BLaER1 treated with 17β-estradiol and CSF1 and Interleukin-3, amounts not matched to agents 10 nM and 100 nM (cell line): ENCODE data around the gene RAVER1.
"Not testable (repeated sequence)": the region's sequence is repeated elsewhere in the genome, so short reads cannot be mapped to it uniquely, and the experiment has no call there.

ENCODE experiments used
- H3K27ac ChIP-seq, 11 experiments: shearing (Covaris generic); formaldehyde crosslinking; 2 replicates each; pipeline ENCODE4 v1.8.1; 2022
- H3K27me3 ChIP-seq, 11 experiments: shearing (Covaris generic); formaldehyde crosslinking; 2 replicates each; pipeline ENCODE4 v1.8.1; 2022
- H3K36me3 ChIP-seq, 11 experiments: shearing (Covaris generic); formaldehyde crosslinking; 2 replicates each; pipeline ENCODE4 v1.8.1; 2022
- H3K4me1 ChIP-seq, 10 experiments: shearing (Covaris generic); formaldehyde crosslinking; 2 replicates each; pipeline ENCODE4 v1.8.1; 2022
- H3K4me2 ChIP-seq, 11 experiments: shearing (Covaris generic); formaldehyde crosslinking; 2 replicates each; pipeline ENCODE4 v1.8.1; 2022
- H3K4me3 ChIP-seq, 10 experiments: shearing (Covaris generic); formaldehyde crosslinking; 2 replicates each; pipeline ENCODE4 v1.8.1; 2022
- H3K9ac ChIP-seq, 11 experiments: shearing (Covaris generic); formaldehyde crosslinking; 2 replicates each; pipeline ENCODE4 v1.8.1; 2022
- H3K9me3 ChIP-seq, 11 experiments: shearing (Covaris generic); formaldehyde crosslinking; replicated peaks in 1 of 11; 2 replicates each; pipeline ENCODE4 v1.8.1; 2022
- H4K20me1 ChIP-seq, 11 experiments: shearing (Covaris generic); formaldehyde crosslinking; 2 replicates each; pipeline ENCODE4 v1.8.1; 2022
- Cebpa-rat ChIP-seq, 11 experiments: shearing (Covaris generic); IDR thresholded peaks; 2 replicates each; pipeline ENCODE4 v1.8.1; 2022

Gene RAVER1

DNA sequence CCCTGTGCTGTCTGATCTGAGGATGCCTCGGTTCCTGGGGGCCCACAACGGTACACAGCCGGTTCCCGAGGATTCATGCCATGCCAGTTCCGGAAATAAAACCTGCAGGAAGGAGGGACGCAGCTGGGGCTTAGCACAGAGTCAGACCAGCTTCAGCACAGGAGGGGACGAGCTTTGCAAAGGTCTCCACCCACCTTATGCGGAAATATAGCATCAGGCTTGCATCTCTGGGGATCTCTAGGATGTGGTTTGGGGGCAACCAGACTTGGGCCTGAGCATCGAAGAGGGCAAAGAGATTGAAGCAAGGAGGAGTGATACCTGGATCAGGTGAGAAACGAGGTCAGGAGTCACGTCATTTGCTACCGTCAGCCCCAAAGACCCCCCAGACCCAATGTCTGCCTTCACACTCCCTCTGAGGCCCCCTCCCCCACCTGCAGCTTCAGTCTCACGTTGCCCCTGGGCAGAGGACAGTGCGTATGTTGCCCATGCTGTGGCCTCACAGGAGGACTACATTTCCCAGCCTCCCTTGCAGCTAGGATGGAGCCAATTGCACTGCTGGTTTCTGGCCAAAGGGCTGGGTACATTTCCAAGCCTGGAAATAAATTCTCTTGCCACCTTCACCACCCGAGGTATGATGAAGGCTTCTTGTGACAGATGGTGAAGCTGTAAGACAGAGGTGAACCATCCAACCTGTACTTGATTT lies 34.9 kb upstream of the RAVER1 start:
- no peak for TF ChIP-seq Cebpa-rat (IDR thresholded peaks at IDR 0.05)
- Histone ChIP-seq H4K20me1 (peaks cover 0 to 44% (median 17%) of the 10 kb centered on the region in 11 experiments; a peak in 14 of 22 replicates), H3K9me3 (peaks cover 0 to 15% (median 0%) of the 10 kb centered on the region in 11 experiments; a peak in 6 of 22 replicates), H3K27ac (no peak overlapping the region), H3K36me3 (peaks cover 93 to 100% (median 98%) of the 10 kb centered on the region in 11 experiments), H3K4me3 (no peak overlapping the region), H3K4me2 (peak overlapping the region in 1 of 11 experiments; percentile 17; a peak in 2 of 22 replicates), H3K4me1 (peaks cover 0 to 10% (median 7%) of the 10 kb centered on the region in 10 experiments; a peak in 9 of 20 replicates), H3K9ac (no peak overlapping the region), H3K27me3 (no peaks in the 10 kb centered on the region)

DNA sequence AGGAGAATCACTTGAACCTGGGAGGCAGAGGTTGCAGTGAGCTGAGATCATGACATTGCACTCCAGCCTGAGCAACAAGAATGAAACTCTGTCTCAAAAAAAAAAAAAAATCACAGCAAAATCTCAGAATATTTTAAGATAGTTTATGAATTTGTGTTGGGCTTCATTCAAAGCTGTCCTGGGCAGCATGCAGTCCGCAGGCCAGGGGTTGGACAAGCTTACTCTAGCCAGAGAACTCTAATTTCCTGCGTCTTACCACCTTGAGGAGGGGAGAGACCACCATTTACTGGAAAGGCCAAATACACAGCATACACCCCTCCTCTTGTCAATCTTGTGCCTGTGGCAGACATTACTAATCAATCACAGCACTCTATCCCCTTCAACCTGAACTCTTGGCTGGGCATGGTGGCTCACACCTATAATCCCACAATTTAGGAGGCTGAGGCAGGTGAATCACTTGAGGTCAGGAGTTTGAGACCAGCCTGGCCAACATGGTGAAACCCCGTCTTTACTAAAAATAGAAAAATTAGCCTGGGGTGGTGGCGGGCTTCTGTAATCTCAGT lies 33.7 kb upstream of the RAVER1 start:
- H3K9ac ChIP-seq, H3K27me3 ChIP-seq, H3K4me3 ChIP-seq, H3K27ac ChIP-seq, H3K4me1 ChIP-seq, H3K4me2 ChIP-seq: not testable (repeated sequence)
- Histone ChIP-seq H4K20me1 (peaks cover 0 to 52% (median 24%) of the 10 kb centered on the region in 11 experiments; a peak in 15 of 22 replicates), H3K36me3 (peaks cover 94 to 100% (median 100%) of the 10 kb centered on the region in 11 experiments), H3K9me3 (peaks cover 0 to 15% (median 0%) of the 10 kb centered on the region in 11 experiments; a peak in 6 of 22 replicates)

DNA sequence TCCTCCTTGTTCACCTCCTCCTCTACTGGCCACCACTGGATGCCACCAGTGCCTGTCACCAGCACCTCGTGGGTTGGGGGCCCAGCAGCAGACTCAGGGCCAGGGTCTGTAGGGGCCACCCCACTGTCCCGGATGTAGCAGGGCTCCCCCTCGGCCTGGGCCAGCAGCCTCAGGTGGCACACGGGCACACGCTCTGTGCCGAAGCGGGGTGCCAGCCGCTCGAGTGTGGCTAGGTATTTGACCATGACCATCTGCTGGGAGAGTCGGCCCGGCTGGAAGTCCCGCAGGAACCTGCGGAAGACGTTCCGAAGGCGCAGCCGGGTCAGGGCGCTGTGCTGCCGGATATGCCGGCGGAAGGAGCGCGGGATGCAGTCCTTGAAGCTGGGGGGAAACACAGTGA lies 32.2 kb upstream of the RAVER1 start:
- peaks cover 94 to 100% (median 100%) of the 10 kb centered on the region in 11 experiments for H3K36me3 ChIP-seq

DNA sequence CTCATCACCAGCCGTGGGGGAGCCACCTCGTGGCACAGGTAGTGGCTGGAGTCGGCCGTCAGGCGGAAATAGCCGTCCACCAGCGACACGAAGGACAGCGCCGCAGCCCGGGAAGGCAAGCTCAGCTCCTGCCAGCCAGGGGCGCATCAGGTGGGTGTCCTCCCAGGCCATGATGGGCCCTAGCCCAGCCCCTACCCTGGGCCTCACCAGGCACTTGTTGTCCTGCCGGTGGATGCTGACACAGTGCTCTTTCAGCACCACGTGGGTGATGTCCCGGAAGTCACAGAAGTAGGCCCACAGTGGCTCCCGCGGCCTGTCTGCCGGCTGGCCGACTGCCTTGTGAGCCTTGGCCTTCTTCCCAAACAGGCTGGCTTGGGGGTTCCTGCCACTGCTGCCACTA lies 31.3 kb upstream of the RAVER1 start:
- no peak for TF ChIP-seq Cebpa-rat (IDR thresholded peaks at IDR 0.05)
- 0 out of 22 replicates have a peak overlapping the region, but pooled peaks of 1 of the 11 experiments have one; percentile 31 for H3K9ac ChIP-seq
- peaks cover 0 to 63% (median 17%) of the 10 kb centered on the region in 11 experiments; a peak in 15 of 22 replicates for H4K20me1 ChIP-seq
- peaks cover 0 to 15% (median 0%) of the 10 kb centered on the region in 11 experiments; a peak in 6 of 22 replicates for H3K9me3 ChIP-seq
- H3K4me1 ChIP-seq, result peaks cover 0 to 8% (median 2%) of the 10 kb centered on the region in 10 experiments; a peak in 4 of 20 replicates
- H3K27me3 ChIP-seq, result no peaks in the 10 kb centered on the region
- H3K27ac ChIP-seq, result no peak overlapping the region
- no peak overlapping the region for H3K4me3 ChIP-seq
- H3K4me2 ChIP-seq, result no peak overlapping the region
- H3K36me3 ChIP-seq, result peaks cover 89 to 100% (median 100%) of the 10 kb centered on the region in 11 experiments

More for the DNA sequence above, 32.2 kb upstream of the RAVER1 start:
- H3K4me3 ChIP-seq, result no peak overlapping the region
- peaks cover 0 to 15% (median 0%) of the 10 kb centered on the region in 11 experiments; a peak in 6 of 22 replicates for H3K9me3 ChIP-seq
- H3K4me1 ChIP-seq, result peaks cover 0 to 8% (median 2%) of the 10 kb centered on the region in 10 experiments; a peak in 4 of 20 replicates
- H3K27me3 ChIP-seq, result no peaks in the 10 kb centered on the region
- H4K20me1 ChIP-seq, result peaks cover 0 to 63% (median 17%) of the 10 kb centered on the region in 11 experiments; a peak in 15 of 22 replicates
- no peak overlapping the region for H3K9ac ChIP-seq
- no peak overlapping the region for H3K27ac ChIP-seq
- TF ChIP-seq Cebpa-rat (IDR thresholded peaks at IDR 0.05), result no peak
- H3K4me2 ChIP-seq, result no peak overlapping the region

DNA sequence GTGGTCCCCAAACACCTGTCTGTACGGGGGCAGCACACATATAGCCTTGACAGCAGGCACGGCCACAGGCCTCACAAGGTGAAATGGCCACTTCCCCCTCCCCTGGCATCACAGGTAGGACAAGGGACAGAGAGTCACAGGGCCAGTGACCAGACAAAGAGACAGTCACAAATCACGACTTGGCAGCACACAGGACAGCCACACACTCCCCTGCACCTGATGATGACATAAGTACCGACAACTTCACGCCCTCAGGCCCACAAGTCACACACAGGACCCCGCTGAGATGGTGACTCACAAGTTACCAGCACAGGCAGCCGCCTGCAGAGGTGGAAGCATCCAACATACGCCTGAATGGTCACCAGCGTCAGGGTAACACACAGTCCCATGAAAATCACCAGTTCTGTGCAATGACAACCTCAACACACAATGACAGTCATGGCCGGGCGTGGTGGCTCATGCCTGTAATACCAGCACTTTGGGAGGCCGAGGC lies 30.5 kb upstream of the RAVER1 start:
- H3K9me3 ChIP-seq, result peaks cover 0 to 9% (median 0%) of the 10 kb centered on the region in 11 experiments; a peak in 6 of 22 replicates
- H3K4me3 ChIP-seq, result no peak overlapping the region
- H3K9ac ChIP-seq, result no peak overlapping the region
- H3K27ac ChIP-seq, result no peak overlapping the region
- no peak for TF ChIP-seq Cebpa-rat (IDR thresholded peaks at IDR 0.05)
- H3K27me3 ChIP-seq, result no peaks in the 10 kb centered on the region
- peaks cover 0 to 63% (median 16%) of the 10 kb centered on the region in 11 experiments; a peak in 14 of 22 replicates for H4K20me1 ChIP-seq
- peaks cover 88 to 100% (median 100%) of the 10 kb centered on the region in 11 experiments for H3K36me3 ChIP-seq
- H3K4me2 ChIP-seq, result no peak overlapping the region
- H3K4me1 ChIP-seq, result peaks cover 0 to 8% (median 2%) of the 10 kb centered on the region in 10 experiments; a peak in 4 of 20 replicates

DNA sequence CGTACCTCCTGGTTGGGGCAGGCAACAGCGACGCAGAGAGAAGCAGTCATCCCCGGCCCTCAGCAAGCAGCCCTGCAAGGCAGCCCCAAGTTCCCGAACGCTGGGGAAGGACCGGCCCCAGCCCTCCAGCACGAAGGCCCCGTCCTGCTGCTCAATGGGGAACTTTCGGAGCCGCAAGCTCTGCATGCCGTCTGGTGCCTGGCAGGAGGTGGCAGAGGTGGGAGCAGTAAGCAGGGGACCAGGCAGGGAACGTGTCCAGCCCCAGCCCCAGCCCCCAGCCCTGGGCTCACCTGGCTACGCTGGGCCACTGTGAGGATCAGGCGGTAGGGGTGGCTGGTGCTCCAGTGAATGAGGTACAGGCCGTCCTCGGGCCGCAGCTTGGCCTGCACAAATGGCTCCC lies 28.9 kb upstream of the RAVER1 start:
- H3K4me2 ChIP-seq, result no peak overlapping the region
- H3K4me1 ChIP-seq, result no peaks in the 10 kb centered on the region
- no peaks in the 10 kb centered on the region for H3K27me3 ChIP-seq
- peaks cover 88 to 100% (median 100%) of the 10 kb centered on the region in 11 experiments for H3K36me3 ChIP-seq
- H3K9me3 ChIP-seq, result no peaks in the 10 kb centered on the region
- TF ChIP-seq Cebpa-rat (IDR thresholded peaks at IDR 0.05), result no peak
- no peak overlapping the region for H3K9ac ChIP-seq
- no peak overlapping the region for H3K4me3 ChIP-seq
- peaks cover 0 to 64% (median 12%) of the 10 kb centered on the region in 11 experiments; a peak in 13 of 22 replicates for H4K20me1 ChIP-seq
- H3K27ac ChIP-seq, result no peak overlapping the region

DNA sequence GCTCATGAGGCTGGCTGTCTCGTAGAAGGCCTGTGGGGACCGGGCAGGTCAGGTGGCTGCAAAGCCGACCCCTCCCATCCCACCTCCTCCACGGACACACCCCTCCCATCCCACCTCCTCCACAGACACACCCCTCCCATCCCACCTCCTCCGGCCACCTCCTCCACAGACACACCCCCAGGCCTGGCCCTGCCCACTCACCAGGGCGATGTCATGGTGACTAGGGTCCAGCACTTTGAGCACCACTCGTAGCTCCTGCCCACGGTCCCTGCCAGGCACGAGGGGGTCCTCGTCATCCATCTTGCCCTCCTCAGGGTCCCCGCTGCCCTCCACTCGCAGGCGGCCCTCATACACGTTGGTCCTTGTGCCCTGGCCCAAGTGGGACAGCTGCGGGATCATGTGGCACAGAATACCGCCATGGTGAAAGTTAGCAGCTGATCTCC lies 28.3 kb upstream of the RAVER1 start:
- Histone ChIP-seq H3K9ac (no peak overlapping the region), H3K4me2 (no peak overlapping the region), H3K9me3 (no peaks in the 10 kb centered on the region), H3K4me3 (no peak overlapping the region), H3K4me1 (no peaks in the 10 kb centered on the region), H4K20me1 (peaks cover 0 to 65% (median 13%) of the 10 kb centered on the region in 11 experiments; a peak in 13 of 22 replicates), H3K27ac (no peak overlapping the region), H3K36me3 (peaks cover 88 to 100% (median 100%) of the 10 kb centered on the region in 11 experiments), H3K27me3 (no peaks in the 10 kb centered on the region)
- TF ChIP-seq Cebpa-rat (IDR thresholded peaks at IDR 0.05), result no peak

DNA sequence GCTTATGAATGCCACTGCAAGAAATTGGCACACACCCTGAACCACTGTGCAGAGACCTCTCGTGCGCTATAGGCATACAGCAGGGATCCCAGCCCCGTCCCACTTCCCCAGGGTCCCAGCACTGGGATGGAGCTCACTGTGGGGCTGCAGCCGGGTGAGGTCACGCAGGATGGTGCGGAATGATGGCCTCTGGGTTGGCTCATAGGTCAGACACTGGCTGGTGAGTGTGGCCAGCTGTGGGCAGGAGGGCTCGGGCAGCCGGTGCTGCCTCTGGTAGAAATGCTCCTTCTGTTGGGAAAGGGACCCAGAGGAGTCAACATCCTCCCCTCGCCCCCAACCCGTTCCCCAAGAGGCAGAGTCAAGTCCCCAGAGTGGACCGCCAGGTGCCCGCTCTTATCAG lies 23.1 kb upstream of the RAVER1 start:
- no peaks in the 10 kb centered on the region for H3K27me3 ChIP-seq
- H3K9ac ChIP-seq, result no peak overlapping the region
- peaks cover 84 to 100% (median 97%) of the 10 kb centered on the region in 11 experiments for H3K36me3 ChIP-seq
- H3K9me3 ChIP-seq, result peaks cover 0 to 6% (median 0%) of the 10 kb centered on the region in 11 experiments; a peak in 1 of 22 replicates
- peaks cover 0 to 41% (median 0%) of the 10 kb centered on the region in 11 experiments; a peak in 6 of 22 replicates for H4K20me1 ChIP-seq
- no peak for TF ChIP-seq Cebpa-rat (IDR thresholded peaks at IDR 0.05)
- H3K4me3 ChIP-seq, result no peak overlapping the region
- H3K27ac ChIP-seq, result no peak overlapping the region
- H3K4me2 ChIP-seq, result no peak overlapping the region
- no peaks in the 10 kb centered on the region for H3K4me1 ChIP-seq
